Neural cell (in vitro differentiated cells): Measurements from ENCODE around the gene RXFP3.

Experiments used
- MXI1 ChIP-seq: fragments of 450-650 bp; conservative IDR thresholded peaks from 2 replicates; pipeline ENCODE4 v1.6.1; 2014; ENCODE audit warnings: antibody characterized with exemption, mild to moderate bottlenecking; ENCODE audit not compliant: poor library complexity, severe bottlenecking
- TAF1 ChIP-seq: IDR thresholded peaks from 2 replicates; pipeline ENCODE4 v1.6.1; 2012; ENCODE audit warnings: low read depth
- TF ChIP-seq, protein P1 (sequence below): fragments of 450-650 bp; IDR thresholded peaks from 2 replicates; pipeline ENCODE4 v1.5.1; 2014; ENCODE audit warnings: antibody characterized with exemption, mild to moderate bottlenecking, moderate library complexity; ENCODE audit not compliant: poor library complexity, severe bottlenecking

DNA sequence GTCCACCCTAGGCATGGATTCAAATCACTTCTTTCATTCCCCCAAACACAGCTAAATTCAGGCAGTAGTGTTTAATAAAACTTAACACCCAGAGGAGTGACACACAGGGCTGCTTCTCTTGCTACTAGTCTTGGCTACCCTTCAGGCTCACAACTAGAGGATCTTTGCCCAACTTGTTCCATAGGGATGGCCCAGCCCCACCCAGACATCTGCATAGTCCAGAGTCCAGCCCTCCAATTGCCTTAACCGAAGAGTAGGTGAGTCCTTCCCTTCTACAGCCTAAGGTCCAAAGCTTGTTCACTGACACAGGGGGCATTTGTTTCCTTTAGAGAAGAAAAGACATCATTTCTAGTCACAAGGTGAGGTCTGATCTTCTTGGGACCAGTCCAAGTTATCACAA is 15.2 kb upstream of the RXFP3 start:
- TF ChIP-seq, protein P1, sequence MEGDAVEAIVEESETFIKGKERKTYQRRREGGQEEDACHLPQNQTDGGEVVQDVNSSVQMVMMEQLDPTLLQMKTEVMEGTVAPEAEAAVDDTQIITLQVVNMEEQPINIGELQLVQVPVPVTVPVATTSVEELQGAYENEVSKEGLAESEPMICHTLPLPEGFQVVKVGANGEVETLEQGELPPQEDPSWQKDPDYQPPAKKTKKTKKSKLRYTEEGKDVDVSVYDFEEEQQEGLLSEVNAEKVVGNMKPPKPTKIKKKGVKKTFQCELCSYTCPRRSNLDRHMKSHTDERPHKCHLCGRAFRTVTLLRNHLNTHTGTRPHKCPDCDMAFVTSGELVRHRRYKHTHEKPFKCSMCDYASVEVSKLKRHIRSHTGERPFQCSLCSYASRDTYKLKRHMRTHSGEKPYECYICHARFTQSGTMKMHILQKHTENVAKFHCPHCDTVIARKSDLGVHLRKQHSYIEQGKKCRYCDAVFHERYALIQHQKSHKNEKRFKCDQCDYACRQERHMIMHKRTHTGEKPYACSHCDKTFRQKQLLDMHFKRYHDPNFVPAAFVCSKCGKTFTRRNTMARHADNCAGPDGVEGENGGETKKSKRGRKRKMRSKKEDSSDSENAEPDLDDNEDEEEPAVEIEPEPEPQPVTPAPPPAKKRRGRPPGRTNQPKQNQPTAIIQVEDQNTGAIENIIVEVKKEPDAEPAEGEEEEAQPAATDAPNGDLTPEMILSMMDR = no peak
- TF ChIP-seq MXI1 = no peak
- no peak for TF ChIP-seq TAF1
